A204.1 (cell line): ENCODE measurements around the gene PANK1.
"Not testable (repeated sequence)": the region's sequence is repeated elsewhere in the genome, so short reads cannot be mapped to it uniquely, and the experiment has no call there.

Source experiments
- FAIRE-seq: peaks from 2 replicates; lab custom pipeline; 2012; peaks lifted over from hg19 to GRCh38; lab: Jason Lieb, UNC

Gene PANK1

DNA sequence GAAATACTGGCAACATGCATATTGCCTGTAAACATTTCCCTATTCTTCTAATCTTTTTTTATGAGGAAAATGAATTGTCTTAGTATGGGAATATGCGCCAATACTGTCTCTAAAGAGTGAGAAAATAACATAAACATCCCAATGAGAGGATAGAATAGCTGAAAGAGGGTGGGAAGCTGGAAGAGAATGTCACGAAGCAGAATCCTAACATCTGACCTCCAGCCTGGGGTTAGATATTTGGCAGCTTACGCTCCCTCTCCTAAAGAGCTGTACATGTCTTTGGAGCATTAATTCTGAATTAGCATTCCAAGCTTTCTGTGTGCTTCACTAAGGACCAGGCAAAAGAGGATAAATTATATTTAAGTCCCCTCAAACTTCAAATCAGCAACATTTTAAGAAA, 78.0 kb downstream of the PANK1 start:
- FAIRE-seq: no peak

GRCh38 chr10:89566095-89566950, 78.7 kb downstream of the PANK1 start:
- no peak for FAIRE-seq

DNA sequence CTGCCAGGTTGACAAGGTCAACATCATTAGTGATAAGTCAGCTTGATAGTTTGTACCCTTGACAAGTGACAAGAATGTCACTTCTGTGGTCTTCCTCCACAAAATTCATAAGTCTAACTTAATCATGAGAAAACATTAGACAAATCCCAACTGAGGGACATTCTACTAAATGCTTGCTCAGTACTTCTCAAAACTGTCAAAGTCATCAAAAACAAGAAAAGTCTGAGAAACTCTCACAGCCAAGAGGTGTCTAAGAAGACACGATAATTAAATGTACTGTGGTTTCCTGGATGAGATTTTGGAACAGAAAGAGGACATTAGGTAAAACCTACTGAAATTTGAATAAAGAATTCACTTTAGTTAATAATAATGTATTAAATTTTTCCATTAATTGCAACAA, 79.9 kb downstream of the PANK1 start:
- no peak for FAIRE-seq

GRCh38 chr10:89563861-89564478, 81.1 kb downstream of the PANK1 start:
- FAIRE-seq: peak; percentile 99

DNA sequence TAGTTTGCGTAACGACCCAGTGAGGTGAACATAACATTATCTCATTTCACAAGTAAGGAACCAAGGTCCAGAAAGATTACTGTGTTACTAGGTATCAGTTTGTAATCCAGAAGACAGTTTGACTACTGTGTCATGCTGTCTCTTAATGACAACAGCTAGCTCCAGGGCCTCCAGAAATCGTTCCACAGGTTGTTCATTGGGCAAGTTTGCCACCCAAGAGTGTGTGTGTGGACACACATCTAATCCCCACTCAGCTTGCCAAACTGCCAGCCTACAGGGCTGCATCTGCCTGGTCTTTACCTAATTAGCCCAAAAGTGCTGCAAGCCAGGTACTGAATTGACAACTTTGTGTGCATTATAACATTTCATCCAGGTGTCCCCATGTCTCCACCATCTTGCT, 81.7 kb downstream of the PANK1 start:
- no peak for FAIRE-seq

DNA sequence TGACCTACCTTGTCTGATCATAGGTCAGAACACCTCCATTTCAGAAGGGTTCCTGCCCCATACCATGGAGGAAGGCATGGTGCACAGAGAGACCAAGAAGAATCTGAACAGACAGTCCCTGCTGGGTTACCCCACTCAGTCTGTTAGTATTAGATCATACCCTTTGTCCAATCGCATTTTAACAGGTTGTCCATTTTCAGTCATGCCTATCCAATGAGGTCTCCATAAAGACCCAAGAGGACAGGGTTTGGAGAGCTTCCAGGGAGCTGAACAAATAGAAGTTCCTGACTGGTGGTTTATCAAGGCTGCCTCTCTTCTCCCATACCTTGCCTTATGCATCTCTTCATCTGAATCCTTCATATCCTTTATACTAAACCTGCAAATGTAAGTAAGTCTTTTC, 88.4 kb downstream of the PANK1 start:
- no peak for FAIRE-seq

- FAIRE-seq: no peak
These were observed 89.2 kb downstream of the PANK1 start for GRCh38 chr10:89555688-89556445.

DNA sequence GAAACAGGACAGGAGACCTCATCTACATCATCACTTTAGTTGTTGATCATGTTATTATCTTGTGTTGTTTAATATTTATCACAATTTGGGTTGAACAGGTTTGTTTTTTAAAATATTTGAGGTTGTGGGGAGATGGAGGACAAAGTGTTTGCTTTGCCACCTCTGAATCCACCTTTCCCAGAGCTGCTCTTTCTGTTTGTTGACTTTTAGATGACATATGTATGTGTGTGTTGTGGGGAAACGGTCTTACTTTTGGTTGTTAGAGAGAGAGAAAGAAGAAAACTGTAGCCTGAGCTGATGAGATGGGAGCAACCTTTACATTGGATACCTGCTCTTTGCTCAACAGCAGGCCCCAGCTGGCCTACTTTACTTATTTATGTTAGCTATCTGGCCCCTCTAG, 90.6 kb downstream of the PANK1 start:
- FAIRE-seq: no peak

DNA sequence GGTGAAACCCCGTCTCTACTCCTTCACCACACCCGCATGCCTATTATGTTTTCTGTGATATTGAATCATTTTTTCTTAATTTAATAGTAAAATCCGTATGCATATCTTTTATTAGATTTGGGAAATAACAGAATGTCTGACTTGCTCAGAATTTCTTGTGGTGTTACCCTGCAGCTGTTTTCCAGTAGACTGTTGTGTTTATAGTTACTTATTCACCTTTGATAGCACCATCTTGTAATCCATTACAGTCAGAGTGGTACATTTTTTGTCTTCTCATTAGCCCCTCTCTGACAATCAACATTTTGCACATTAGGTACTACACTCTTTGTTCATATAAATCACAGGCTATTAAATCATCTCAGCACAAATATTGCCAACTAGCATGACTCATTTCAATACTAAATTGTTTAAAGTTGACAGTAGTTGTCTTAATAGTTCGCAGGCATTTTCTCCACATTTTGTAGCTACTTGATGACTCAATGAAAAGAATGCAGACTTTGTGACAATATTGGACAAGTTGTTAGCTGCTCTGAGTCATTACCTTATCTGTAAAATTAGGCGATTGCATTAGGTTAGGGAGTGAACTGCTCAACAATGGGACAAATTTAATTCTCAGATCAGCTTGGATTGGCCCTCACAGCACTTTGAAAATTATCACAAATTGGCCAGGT, 91.8 kb downstream of the PANK1 start:
- no peak for FAIRE-seq

GRCh38 chr10:89552213-89552612, 92.8 kb downstream of the PANK1 start:
- no peak for FAIRE-seq

- FAIRE-seq: no peak
These were observed 94.5 kb downstream of the PANK1 start for GRCh38 chr10:89550509-89550908.

DNA sequence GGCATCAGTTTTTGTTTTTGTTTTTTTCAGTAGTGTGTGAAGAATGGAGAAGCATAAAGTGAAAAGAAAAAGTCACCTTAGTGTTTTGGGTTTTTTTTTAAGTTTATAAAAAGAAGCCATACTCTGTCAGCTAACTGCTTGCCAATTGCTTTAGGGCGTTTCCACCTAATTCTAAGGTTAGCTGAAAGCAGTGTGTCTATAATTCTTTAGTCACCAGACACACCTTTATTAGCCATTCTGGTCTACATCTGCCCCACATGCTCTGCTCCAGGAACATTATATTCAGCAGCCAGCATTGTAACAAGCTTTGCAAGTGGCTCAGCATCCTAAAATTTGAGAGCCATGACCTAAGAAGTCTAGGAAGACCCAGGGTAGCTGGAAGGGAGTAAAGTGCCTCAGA, 95.5 kb downstream of the PANK1 start:
- FAIRE-seq: no peak

GRCh38 chr10:89548673-89549072, 96.4 kb downstream of the PANK1 start:
- no peak for FAIRE-seq

GRCh38 chr10:89547853-89548513, 97.1 kb downstream of the PANK1 start:
- FAIRE-seq: no peak

DNA sequence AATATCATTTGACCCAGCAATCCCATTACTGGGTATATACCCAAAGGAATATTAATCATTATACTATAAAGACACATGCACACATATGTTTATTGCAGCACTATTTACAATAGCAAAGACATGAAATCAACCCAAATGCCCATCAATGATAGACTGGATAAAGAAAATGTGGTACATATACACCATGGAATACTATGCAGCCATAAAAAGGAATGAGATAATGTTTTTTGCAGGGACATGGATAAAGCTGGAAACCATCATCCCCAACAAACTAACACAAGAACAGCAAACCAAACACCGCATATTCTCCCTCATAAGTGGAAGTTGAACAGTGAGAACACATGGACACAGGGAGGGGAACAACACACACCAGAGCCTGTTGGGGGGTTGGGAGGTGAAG, 98.4 kb downstream of the PANK1 start:
- FAIRE-seq: not testable (repeated sequence)

DNA sequence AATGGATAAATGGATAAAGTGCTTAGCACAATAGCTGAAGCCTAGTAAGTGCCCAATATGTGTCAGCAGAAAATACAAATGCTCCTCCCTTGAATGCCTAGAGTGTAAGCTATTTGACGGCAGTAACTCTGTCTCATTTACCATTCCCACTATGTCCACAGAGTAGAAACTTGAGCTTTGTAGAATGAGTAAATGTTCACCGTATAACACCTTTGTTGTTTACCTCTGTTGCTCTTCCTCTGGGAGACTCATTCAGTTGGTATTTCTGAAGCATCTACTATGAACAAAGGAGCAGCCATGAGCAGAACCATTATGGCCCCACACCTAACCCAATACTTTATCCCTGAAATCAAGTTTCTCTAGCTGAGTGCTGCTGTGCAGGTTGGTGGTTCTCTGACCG, 101.2 kb downstream of the PANK1 start:
- no peak for FAIRE-seq

DNA sequence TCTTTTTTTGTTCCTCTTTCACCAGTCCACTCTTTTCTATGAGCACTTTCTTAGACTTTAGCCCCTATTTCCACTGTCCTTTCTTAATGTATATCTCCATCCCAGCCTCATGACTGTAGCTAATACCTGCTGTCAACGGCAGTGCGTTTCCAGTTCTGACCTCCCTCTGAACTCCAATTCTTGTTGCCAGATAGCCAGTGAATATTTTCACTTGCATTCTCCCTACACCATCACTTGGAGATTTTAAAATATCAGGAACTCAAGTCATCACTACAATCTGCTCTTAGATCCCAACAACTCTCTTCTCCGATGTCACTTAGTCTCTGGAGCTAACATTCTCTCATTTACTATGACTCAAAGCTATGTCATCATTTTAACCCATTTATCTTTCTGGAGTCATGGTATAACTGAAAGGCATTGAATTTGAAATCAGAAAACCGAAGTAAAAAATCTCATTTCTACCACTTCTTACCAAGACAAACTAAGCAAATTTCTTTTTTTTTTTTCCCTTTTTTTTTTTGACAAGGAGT, 104.6 kb downstream of the PANK1 start:
- FAIRE-seq: no peak

GRCh38 chr10:89537364-89537763, 107.7 kb downstream of the PANK1 start:
- FAIRE-seq: no peak

DNA sequence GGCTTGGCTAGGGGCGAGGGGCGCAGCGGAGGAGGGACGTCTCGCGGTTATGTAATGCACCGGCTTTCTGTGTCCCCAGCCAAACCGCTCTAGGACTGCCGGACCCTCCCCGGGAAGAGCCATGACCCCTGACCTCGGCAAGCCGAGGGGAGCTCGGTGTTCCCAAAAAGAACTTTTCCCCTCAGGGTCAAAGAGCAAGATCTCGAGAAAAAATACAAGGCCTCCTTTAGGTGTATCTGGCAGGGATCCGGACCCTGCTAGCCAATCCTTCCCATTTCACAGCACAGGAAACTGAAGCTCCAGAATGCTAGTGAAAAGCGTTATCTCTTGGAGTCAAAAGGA, 109.1 kb downstream of the PANK1 start:
- FAIRE-seq: no peak

DNA sequence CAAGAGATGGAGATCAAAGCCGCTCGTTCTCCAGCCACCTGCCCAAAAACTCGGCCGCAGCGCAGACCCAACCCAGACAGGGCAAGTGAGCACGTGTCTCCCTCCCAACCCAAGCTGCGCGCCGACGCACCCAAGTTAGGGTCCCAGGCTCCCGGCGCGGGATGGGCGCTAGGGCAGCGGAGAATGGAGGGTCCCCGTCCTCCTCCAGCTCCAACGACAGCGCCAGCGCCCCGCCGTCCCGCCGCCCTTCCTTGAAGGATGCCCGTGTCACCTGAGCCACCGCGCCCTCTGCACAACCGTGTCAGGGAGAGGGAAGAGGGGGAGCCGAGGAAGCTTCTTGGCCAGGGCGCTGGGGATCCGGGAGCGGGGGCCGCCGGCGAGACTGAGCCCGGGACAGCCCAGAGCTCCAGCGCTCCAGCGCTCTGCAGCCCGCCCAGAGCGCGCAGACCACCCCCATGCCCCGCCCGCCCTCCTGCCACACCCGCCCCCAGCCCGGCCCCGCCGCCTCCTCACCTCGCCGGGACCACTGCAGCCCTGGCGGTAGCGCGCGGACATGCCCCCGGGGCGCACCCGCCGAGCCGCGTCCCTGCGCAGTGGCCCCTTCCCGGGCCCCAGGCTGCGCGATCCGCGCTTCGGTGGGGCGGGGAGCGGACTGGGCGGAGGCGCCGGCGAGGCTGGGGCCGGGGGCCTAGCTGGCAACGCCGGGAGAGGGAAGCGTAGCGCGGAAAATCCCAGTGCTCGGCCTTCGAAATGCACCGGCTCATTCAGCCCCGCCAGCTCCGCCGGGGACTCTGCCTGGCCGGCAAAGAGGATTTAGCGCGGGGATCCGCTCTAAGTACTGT, 109.7 kb downstream of the PANK1 start, which contains the start of gene SLC16A12:
Gene SLC16A12 (minus strand): TSS at position 424 of the 842 bp plus-strand sequence. CDS start 73,016 bp downstream, outside the sequence.
- no peak for FAIRE-seq

DNA sequence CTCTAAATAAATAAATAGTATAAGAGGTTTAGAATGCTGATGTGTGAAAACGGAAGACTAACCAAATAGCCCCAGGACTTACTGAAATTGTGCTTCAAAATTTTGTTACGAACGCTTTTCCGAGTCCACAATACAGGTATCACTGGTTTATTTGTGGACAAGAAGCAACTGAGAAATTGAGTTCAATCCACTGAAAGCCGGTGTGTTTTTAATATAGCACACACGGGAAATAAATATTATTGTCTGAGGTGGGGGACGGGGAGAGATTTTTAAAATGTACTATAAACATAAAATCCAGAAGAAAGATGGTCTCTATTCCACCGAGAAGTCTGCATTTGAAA, 110.2 kb downstream of the PANK1 start:
- no peak for FAIRE-seq
